K562 (cell line): ENCODE measurements around the gene PHKG2. TPM values are rescaled to one million over a fixed set of nuclear protein-coding genes. Genes with fewer than 3 reads are reported as not detected.

Experiments
- ZNF121 ChIP-seq: sonication (generic); formaldehyde crosslinking; conservative IDR thresholded peaks from 2 replicates; pipeline ENCODE4 v1.8.0; 2022; ENCODE audit warnings: missing genetic modification reagents
- ZNF282 ChIP-seq: sonication (generic); formaldehyde crosslinking; IDR thresholded peaks from 2 replicates; pipeline ENCODE4 v1.8.1; 2023; ENCODE audit warnings: missing genetic modification reagents
- ZNF561 ChIP-seq: fragments of 450-650 bp; formaldehyde crosslinking; conservative IDR thresholded peaks from 2 replicates; pipeline ENCODE4 v1.4.0; 2020; ENCODE audit warnings: mild to moderate bottlenecking, moderate library complexity
- polyA plus RNA-seq, 8 experiments: library from polyadenylated mRNA; depleted of rRNA in 4 of 8; stranded (reverse) in 5 of 8; unstranded in 3 of 8; fragments of >200 nt; fragmentation: Nextera tagmentation in 2 of 8; fragmentation: Illumina TruSeq in 1 of 8; extraction: Ambion mirVana in 2 of 8; extraction: Trizol in 1 of 8; gene quantifications; 2 replicates each; pipeline versions ENCODE4 v1.2.1 to v1.2.3, GENCODE V29; 2011 to 2014; ENCODE audit warnings: inconsistent platforms in 1 of 8, missing spikeins in 1 of 8
- total RNA-seq, 7 experiments: library from RNA; depleted of rRNA in 6 of 7; stranded (reverse); fragments of >200 nt in 6 of 7; fragmentation: Illumina TruSeq in 2 of 7; extraction: Trizol in 2 of 7; gene quantifications; 2 replicates each; pipeline versions ENCODE4 v1.2.1 to v1.2.3, GENCODE V29; 2011 to 2021; ENCODE audit warnings: low replicate concordance in 1 of 7
- TF ChIP-seq, protein P1 (sequence below), 2 experiments: IDR thresholded peaks; 2 replicates each; pipeline ENCODE4 v1.6.1; 2012; ENCODE audit warnings: improper control_type of control experiment in 2 of 2, low read depth in 2 of 2, low read length in 2 of 2, borderline replicate concordance in 1 of 2
- TF ChIP-seq, protein P2 (sequence below), 2 experiments: fragments of 450-650 bp; IDR thresholded peaks; 2 replicates each; pipeline ENCODE4 v1.6.1; 2016

PHKG2 gene
- total and polyA plus RNA-seq, 9 of the 15 experiments (the other 6 are each of a cell fraction or from before 2014, with no cell fraction given): 5.8 to 54.2 (median 30.7) TPM

DNA sequence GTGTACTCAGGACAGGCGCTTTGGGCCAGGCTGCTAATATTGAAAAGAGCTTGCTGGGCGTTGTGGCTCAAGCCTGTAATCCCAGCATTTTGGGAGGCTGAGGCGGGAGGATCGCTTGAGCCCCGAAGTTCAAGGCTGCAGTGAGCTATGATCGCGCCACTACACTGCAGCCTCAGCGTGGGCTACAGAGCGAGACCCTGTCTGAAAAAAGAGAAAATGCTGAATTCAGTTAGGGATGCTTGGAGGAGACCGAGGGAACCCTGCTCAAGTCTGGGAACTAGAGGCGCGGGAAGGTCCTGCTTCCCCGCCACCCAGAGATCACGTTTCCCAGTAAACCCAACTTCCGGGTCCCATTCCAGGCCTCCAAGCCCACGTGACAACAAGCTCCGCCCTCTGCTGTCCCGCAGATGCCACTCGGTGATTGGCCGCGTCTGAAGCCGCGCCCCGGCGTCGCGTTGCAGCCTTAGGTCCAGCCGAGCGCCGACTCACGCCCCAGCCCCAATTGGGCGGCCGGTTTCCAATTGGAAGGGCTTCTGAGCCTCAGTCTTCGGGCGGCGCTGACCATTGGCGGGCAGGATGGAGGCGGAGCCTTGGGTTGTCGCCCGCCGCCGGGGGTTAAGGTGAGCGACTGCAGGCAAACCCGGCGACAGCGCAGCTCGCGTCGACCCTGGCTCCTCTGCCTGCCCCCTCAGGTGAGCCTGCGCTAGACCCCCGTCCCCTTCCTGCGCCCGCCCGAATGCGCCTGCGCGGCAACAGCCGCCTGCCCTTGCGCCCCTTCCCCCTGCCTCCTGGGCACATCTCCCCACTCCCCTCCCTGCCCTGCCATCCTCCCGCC lies at the start of gene PHKG2 (continued):
- TF ChIP-seq, protein P1, sequence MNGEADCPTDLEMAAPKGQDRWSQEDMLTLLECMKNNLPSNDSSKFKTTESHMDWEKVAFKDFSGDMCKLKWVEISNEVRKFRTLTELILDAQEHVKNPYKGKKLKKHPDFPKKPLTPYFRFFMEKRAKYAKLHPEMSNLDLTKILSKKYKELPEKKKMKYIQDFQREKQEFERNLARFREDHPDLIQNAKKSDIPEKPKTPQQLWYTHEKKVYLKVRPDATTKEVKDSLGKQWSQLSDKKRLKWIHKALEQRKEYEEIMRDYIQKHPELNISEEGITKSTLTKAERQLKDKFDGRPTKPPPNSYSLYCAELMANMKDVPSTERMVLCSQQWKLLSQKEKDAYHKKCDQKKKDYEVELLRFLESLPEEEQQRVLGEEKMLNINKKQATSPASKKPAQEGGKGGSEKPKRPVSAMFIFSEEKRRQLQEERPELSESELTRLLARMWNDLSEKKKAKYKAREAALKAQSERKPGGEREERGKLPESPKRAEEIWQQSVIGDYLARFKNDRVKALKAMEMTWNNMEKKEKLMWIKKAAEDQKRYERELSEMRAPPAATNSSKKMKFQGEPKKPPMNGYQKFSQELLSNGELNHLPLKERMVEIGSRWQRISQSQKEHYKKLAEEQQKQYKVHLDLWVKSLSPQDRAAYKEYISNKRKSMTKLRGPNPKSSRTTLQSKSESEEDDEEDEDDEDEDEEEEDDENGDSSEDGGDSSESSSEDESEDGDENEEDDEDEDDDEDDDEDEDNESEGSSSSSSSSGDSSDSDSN (IDR thresholded peaks at IDR 0.05; ENCODE audit: borderline replicate concordance in 1 of 2, low read depth in 2 of 2, low read length in 2 of 2): no peak
- peak; percentile 56 for TF ChIP-seq ZNF121 (CRISPR knock-in tag)
- TF ChIP-seq ZNF282 (CRISPR knock-in tag): no peak
- TF ChIP-seq, protein P2, sequence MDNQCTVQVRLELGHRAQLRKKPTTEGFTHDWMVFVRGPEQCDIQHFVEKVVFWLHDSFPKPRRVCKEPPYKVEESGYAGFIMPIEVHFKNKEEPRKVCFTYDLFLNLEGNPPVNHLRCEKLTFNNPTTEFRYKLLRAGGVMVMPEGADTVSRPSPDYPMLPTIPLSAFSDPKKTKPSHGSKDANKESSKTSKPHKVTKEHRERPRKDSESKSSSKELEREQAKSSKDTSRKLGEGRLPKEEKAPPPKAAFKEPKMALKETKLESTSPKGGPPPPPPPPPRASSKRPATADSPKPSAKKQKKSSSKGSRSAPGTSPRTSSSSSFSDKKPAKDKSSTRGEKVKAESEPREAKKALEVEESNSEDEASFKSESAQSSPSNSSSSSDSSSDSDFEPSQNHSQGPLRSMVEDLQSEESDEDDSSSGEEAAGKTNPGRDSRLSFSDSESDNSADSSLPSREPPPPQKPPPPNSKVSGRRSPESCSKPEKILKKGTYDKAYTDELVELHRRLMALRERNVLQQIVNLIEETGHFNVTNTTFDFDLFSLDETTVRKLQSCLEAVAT (IDR thresholded peaks at IDR 0.05): peak in 1 of 2 experiments; percentile 39; a peak in 1 of 4 replicates
- TF ChIP-seq ZNF561 (CRISPR knock-in tag): no peak
